Gastrocnemius medialis (tissue), 4 donors: ENCODE measurements around the gene ATAT1. TPM values are rescaled to one million over a fixed set of nuclear protein-coding genes. Genes with fewer than 3 reads are reported as not detected.
A peak's percentile ranks its signal among the peaks of the same experiment; 100 is the strongest.

Source experiments
- ATAC-seq, 2 donors: fragments of 150-250 bp; one replicate each; pipeline ENCODE4 v1.9.1; 2016
- DNase-seq, 2 donors: peaks; one replicate each; pipeline ENCODE4 v3.0.0-alpha.2; 2019
- H3K27ac ChIP-seq, 4 donors: fragments of 200-600 bp; sonication (generic); 1 replicate in 1 of 4; 2 replicates in 3 of 4; pipeline ENCODE4 v1.5.1; 2016 to 2018; ENCODE audit warnings: mild to moderate bottlenecking in 2 of 4, moderate library complexity in 1 of 4
- H3K27me3 ChIP-seq, 3 donors: fragments of 200-600 bp; sonication (generic) in 2 of 3; 1 replicate in 1 of 3; 2 replicates in 2 of 3; pipeline versions ENCODE4 v1.5.1 to v1.6.0; 2016 to 2019; ENCODE audit warnings: mild to moderate bottlenecking in 1 of 3, moderate library complexity in 1 of 3
- H3K36me3 ChIP-seq, 2 donors: fragments of 200-600 bp; sonication (generic) in 1 of 2; one replicate each; pipeline ENCODE4 v1.5.1; 2017 to 2018
- H3K4me1 ChIP-seq, 2 donors: fragments of 200-600 bp; sonication (generic) in 1 of 2; one replicate each; pipeline ENCODE4 v1.5.1; 2016 to 2017; ENCODE audit warnings: mild to moderate bottlenecking in 2 of 2
- H3K4me3 ChIP-seq, 4 donors: fragments of 200-600 bp; sonication (generic) in 3 of 4; 1 replicate in 1 of 4; 2 replicates in 3 of 4; pipeline ENCODE4 v1.5.1; 2016 to 2019; ENCODE audit warnings: mild to moderate bottlenecking in 2 of 4
- H3K9me3 ChIP-seq, 3 donors: fragments of 200-600 bp; sonication (generic) in 2 of 3; 1 replicate in 1 of 3; 2 replicates in 2 of 3; pipeline ENCODE4 v1.5.1; 2016 to 2019
- CTCF ChIP-seq, 5 experiments: fragments of 450-650 bp in 3 of 5; fragments of 200-600 bp in 2 of 5; sonication (generic) in 2 of 5; IDR thresholded peaks in 4 of 5; conservative IDR thresholded peaks in 1 of 5; 1 replicate in 4 of 5; 2 replicates in 1 of 5; pipeline ENCODE4 v1.5.1; 2016 to 2019; ENCODE audit warnings: antibody characterized with exemption in 5 of 5, mild to moderate bottlenecking in 3 of 5, moderate library complexity in 3 of 5
- POLR2A ChIP-seq, 2 donors: fragments of 450-650 bp; IDR thresholded peaks; one replicate each; pipeline ENCODE4 v1.6.1; 2017; ENCODE audit warnings: antibody characterized with exemption in 2 of 2, mild to moderate bottlenecking in 2 of 2, moderate library complexity in 2 of 2
- in situ Hi-C, 4 donors: fragments of 200-750 bp; cut with MboI; loops; one replicate each; pipeline versions ENCODE4 v1.15.0 to v1.8.0; 2017; ENCODE audit warnings: low sequenced_read_pairs in 4 of 4
- intact Hi-C: fragments of 100-400 bp; cut with DNase I; formaldehyde crosslinking; loops from one replicate; pipeline ENCODE4 v1.15.1; 2023; ENCODE audit warnings: low total_unique reads
- total RNA-seq, 4 donors: library from RNA; depleted of rRNA; stranded (reverse); fragments of >200 nt; gene quantifications; one replicate each; pipeline versions ENCODE4 v1.1.0 to v1.2.3, GENCODE V29; 2016

ATAT1 gene
- total RNA-seq, 4 donors from 2014 or later: 0.73 to 7.8 (median 1.7) TPM

GRCh38 chr6:30689022-30689865, 62.6 kb downstream of the ATAT1 start:
- DNase-seq: no peak
- no peaks in the 10 kb centered on the region for H3K9me3 ChIP-seq
- H3K27ac ChIP-seq: peak overlapping the region; percentile 93 to 99 (median 97)
- ATAC-seq: no peak
- intact Hi-C loops (loop anchor here (5.0 kb wide), 2 partner anchors 193 to 508 kb away; partner anchors contain the start of gene DDR1), in situ Hi-C loops (loop anchor here in 1 of 4 donors (10.0 kb wide), 1 partner anchor 136 kb away; no protein-coding TSS in a partner anchor)
- no peak overlapping the region for H3K4me3 ChIP-seq
- H3K36me3 ChIP-seq: peaks cover 0 to 4% of the 10 kb centered on the region in 2 donors
- no peak for TF ChIP-seq CTCF (IDR thresholded peaks at IDR 0.05 in 4 of 5, conservative IDR thresholded peaks at IDR 0.05 in 1 of 5)
- H3K27me3 ChIP-seq: peaks cover 0 to 2% (median 0%) of the 10 kb centered on the region in 3 donors
- peaks cover 34 to 40% of the 10 kb centered on the region in 2 donors for H3K4me1 ChIP-seq

- Histone ChIP-seq H3K9me3 (no peaks in the 10 kb centered on the region), H3K4me1 (peaks cover 34 to 40% of the 10 kb centered on the region in 2 donors), H3K4me3 (peak overlapping the region; percentile 72 to 91 (median 76)), H3K36me3 (peaks cover 0 to 4% of the 10 kb centered on the region in 2 donors), H3K27ac (peak overlapping the region; percentile 93 to 99 (median 97)), H3K27me3 (peaks cover 0 to 2% (median 0%) of the 10 kb centered on the region in 3 donors)
- intact Hi-C loops (loop anchor here (2.0 to 5.0 kb wide), 3 partner anchors 17 to 507 kb away; partner anchors contain the start of genes DDR1 and DHX16), in situ Hi-C loops (loop anchor here in 1 of 4 donors (10.0 kb wide), 1 partner anchor 135 kb away; no protein-coding TSS in a partner anchor)
- no peak for TF ChIP-seq POLR2A (IDR thresholded peaks at IDR 0.05)
- no peak for TF ChIP-seq CTCF (IDR thresholded peaks at IDR 0.05 in 4 of 5, conservative IDR thresholded peaks at IDR 0.05 in 1 of 5)
- ATAC-seq (no peak), DNase-seq (no peak)
Observed at GRCh38 chr6:30689985-30690384, 63.3 kb downstream of the ATAT1 start.

GRCh38 chr6:30690403-30691207, 63.9 kb downstream of the ATAT1 start, which contains the start of gene NRM:
Gene NRM (minus strand): TSS chr6:30690984. CDS start chr6:30690974, 10 bp downstream.
- intact Hi-C loops: loop anchor here (1.0 to 2.0 kb wide), 2 partner anchors 18 to 27 kb away; partner anchors contain the start of genes DHX16 and MDC1
- in situ Hi-C loops: no loop called here

More at GRCh38 chr6:30690403-30691207, 63.9 kb downstream of the ATAT1 start, which contains the start of gene NRM:
- peaks cover 33 to 42% of the 10 kb centered on the region in 2 donors for H3K4me1 ChIP-seq
- peak within 1 kb of the TSS; percentile 93 to 99 (median 97) for H3K27ac ChIP-seq
- no peak for TF ChIP-seq POLR2A (IDR thresholded peaks at IDR 0.05)
- no peak for TF ChIP-seq CTCF (IDR thresholded peaks at IDR 0.05 in 4 of 5, conservative IDR thresholded peaks at IDR 0.05 in 1 of 5)
- no peaks in the 10 kb centered on the region for H3K27me3 ChIP-seq
- H3K9me3 ChIP-seq: no peaks in the 10 kb centered on the region
- no peaks in the 10 kb centered on the region for H3K36me3 ChIP-seq
- ATAC-seq: peak; percentile 78 to 87
- peak; percentile 77 to 88 for DNase-seq
- H3K4me3 ChIP-seq: peak within 1 kb of the TSS; percentile 72 to 91 (median 76)
